Activated CD4-positive, alpha-beta memory T cell treated with anti-CD3 and anti-CD28 coated beads, Interleukin-2, amount 10 ng/mL, durations not matched to agents 7 days and 5 days (primary cell): ENCODE data around the gene TMEM51. TPM values are rescaled to one million over a fixed set of nuclear protein-coding genes. Genes with fewer than 3 reads are reported as not detected.

Experiments used
- CTCF ChIA-PET: fragments of 350-600 bp; sonication (Branson Sonifier 250); formaldehyde crosslinking; loops from one replicate; lab custom pipeline; 2021; ENCODE audit warnings: antibody characterized with exemption, inconsistent platforms; lab: Charles Lee
- POLR2A ChIA-PET: fragments of 350-600 bp; sonication (Branson Sonifier 250); formaldehyde crosslinking; loops from one replicate; lab custom pipeline; 2021; ENCODE audit warnings: antibody characterized with exemption; lab: Charles Lee
- DNase-seq: peaks from one replicate; pipeline ENCODE4 v3.0.0-alpha.2; 2020
- H3K27ac Mint-ChIP-seq: one replicate; pipeline ENCODE4 v1.8.0; 2021; ENCODE audit warnings: mild to moderate bottlenecking, mixed read lengths
- H3K27me3 Mint-ChIP-seq: one replicate; pipeline ENCODE4 v1.8.0; 2021; ENCODE audit warnings: mixed read lengths
- H3K36me3 Mint-ChIP-seq: one replicate; pipeline ENCODE4 v1.8.0; 2021; ENCODE audit warnings: low read depth, mixed read lengths
- H3K4me1 Mint-ChIP-seq: one replicate; pipeline ENCODE4 v1.8.0; 2021; ENCODE audit warnings: mixed read lengths
- H3K4me3 Mint-ChIP-seq: one replicate; pipeline ENCODE4 v1.8.0; 2021; ENCODE audit warnings: mild to moderate bottlenecking, mixed read lengths
- H3K9me3 Mint-ChIP-seq: one replicate; pipeline ENCODE4 v1.8.0; 2021; ENCODE audit warnings: mixed read lengths
- total RNA-seq, 2 experiments: library from RNA; stranded (reverse); gene quantifications; one replicate each; pipeline ENCODE4 v1.2.3, GENCODE V29; 2021

Gene TMEM51, protein sequence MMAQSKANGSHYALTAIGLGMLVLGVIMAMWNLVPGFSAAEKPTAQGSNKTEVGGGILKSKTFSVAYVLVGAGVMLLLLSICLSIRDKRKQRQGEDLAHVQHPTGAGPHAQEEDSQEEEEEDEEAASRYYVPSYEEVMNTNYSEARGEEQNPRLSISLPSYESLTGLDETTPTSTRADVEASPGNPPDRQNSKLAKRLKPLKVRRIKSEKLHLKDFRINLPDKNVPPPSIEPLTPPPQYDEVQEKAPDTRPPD
- total RNA-seq = not detected

DNA sequence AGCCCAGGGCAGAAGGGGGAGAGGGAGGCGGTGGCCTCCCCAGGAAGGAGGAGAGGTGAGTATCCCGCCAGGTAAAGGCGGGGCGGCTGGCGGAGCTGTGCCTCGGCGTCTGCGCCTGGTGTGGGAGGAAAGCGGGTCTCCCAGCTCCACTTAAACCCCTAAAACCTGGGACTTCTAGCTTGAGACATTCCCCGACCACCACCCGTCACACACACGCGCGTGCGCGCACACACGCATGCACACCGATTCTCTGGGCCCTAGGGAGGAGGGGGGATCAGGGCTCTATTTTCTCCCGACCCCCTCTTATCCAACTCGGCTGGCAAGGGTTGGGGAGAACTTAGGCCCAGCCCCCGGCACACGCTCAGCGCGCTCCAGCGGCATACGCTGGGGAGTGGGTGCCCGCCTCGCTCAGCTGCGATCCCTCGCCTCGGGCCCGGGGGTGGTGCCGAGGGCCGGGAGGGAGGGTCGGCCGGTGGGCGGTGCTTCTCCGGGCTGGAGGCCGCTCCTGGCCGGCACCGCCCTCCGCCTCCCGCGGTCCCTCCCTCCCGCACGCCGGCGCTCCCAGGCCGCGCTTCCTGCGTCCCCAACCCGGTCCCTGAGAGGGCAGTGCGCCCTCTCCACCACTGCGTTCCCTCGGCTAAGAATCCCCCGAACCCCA lies at the start of gene TMEM51:
TSS of gene TMEM51 (plus strand) at position 564 of the 658 bp plus-strand sequence. CDS start 61,341 bp downstream, outside the sequence.
- no peak for DNase-seq
- Mint-ChIP-seq H3K36me3 (peaks cover 3% of the 10 kb centered on the region), H3K4me1 (peaks cover 26% of the 10 kb centered on the region), H3K27me3 (peaks cover 60% of the 10 kb centered on the region), H3K9me3 (no peaks in the 10 kb centered on the region), H3K27ac (no peak within 1 kb of the TSS), H3K4me3 (peak within 1 kb of the TSS; percentile 32)
- CTCF ChIA-PET = interaction anchor here (1.0 to 1.5 kb wide), 4 partner anchors 12 to 122 kb away, joined by 3 to 11 read pairs (median 4); no protein-coding TSS in a partner anchor
- POLR2A ChIA-PET = interaction anchor here (0.6 kb wide), 1 partner anchor 120 kb away, joined by 3 read pairs; no protein-coding TSS in a partner anchor

DNA sequence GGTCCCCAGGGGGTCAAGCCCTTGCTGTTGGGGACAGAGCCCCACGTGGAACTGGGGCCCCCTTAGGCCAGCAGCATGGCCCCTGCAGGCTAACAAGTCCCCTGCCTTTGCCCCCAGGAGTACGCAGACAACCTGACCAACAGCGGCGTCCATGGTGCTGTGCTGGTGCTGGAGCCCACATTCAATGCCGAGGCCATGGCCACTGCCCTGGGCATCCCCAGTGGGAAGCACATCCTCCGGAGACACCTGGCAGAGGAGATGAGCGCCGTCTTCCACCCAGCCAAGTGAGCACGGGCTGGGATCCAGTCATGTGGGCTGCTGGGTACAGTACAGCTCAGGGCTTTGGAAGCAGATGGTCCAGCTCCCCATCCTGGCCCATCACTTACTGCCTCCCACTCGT lies 49.6 kb upstream of the TMEM51 start:
- Mint-ChIP-seq H3K27ac (no peak overlapping the region), H3K4me1 (peaks cover 11% of the 10 kb centered on the region), H3K4me3 (no peak overlapping the region), H3K9me3 (no peaks in the 10 kb centered on the region), H3K27me3 (peaks cover 22% of the 10 kb centered on the region), H3K36me3 (no peaks in the 10 kb centered on the region)
- no peak for DNase-seq
- ChIA-PET CTCF (no interaction called here), POLR2A (no interaction called here)

DNA sequence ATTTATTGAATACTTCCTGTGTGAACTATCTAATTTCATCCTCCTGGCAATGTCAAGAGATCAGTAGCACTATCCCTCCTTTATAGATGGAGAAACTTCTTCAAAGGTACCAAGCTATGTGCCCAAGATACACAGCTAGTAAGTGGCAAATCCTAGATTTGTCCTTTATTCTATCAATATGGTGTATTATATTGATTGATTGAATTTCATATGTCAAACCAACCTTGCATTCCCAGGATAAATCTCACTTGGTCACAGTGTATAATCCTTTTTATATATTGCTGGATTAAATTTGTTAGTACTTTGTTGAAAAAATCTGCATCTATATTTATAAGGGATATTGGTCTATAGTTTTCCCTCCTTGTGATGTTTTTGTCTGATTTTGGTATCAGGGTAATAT lies 48.8 kb upstream of the TMEM51 start:
- Mint-ChIP-seq H3K9me3 (no peaks in the 10 kb centered on the region), H3K4me1 (peaks cover 11% of the 10 kb centered on the region), H3K27ac (no peak overlapping the region), H3K4me3 (no peak overlapping the region), H3K36me3 (no peaks in the 10 kb centered on the region), H3K27me3 (peaks cover 22% of the 10 kb centered on the region)
- POLR2A ChIA-PET = no interaction called here
- no peak for DNase-seq
- CTCF ChIA-PET = interaction anchor here (1.2 kb wide), 1 partner anchor 24 kb away, joined by 3 read pairs; no protein-coding TSS in a partner anchor

DNA sequence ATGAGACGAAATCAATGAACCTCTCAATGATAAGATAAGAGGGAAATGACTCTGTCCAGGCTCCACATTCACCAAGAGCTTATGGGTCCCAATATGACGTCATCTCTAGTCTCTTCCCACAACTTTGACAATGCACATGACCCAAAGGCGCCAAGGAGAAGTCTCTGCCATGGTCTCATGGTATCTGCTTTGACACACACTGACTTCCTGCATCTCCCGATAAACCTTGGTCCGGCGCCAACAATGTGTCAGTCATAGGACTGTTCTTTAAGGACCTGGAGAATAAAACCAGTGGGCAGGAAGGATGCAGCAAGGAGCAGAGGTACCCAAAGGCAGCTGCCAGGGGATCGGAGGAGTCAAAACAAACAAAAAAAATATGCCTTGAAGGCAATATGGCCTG lies 46.9 kb upstream of the TMEM51 start:
- Mint-ChIP-seq H3K4me1 (peaks cover 5% of the 10 kb centered on the region), H3K36me3 (no peaks in the 10 kb centered on the region), H3K27ac (no peak overlapping the region), H3K9me3 (no peaks in the 10 kb centered on the region), H3K4me3 (no peak overlapping the region), H3K27me3 (peaks cover 13% of the 10 kb centered on the region)
- POLR2A ChIA-PET = no interaction called here
- no peak for DNase-seq
- CTCF ChIA-PET = interaction anchor here (1.6 kb wide), 1 partner anchor 22 kb away, joined by 4 read pairs; no protein-coding TSS in a partner anchor

DNA sequence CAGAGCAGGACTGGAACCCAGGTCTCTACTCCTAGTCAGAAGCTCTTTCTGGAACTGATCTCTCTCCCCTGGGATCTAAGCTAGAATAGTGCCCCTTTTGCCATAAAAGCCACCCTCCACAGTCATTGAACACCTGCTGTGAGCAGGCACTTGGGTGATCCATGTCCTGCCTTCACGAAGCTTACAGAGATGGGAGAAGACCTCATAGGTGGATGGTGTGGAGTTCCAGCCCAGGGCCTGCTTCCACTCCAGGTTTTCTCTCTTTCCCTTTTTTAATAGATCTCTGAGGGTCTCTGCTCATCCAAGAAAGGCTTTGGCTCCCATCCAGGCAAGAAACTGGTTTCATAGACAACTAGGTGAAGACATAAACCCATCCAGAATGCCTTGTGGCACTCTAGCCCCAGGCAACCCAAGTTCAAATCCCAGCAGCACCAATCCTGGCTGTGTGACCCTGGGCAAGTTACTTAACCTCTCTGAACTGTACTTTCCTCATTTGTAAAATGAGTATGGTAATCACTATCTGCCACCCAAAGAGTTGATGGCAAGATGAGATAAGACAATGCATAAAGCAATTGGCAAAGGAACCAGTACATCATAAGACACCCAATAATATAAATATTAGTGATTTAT lies 46.4 kb upstream of the TMEM51 start:
- H3K36me3 Mint-ChIP-seq = no peaks in the 10 kb centered on the region
- CTCF ChIA-PET = interaction anchor here (1.6 kb wide), 1 partner anchor 21 kb away, joined by 4 read pairs; no protein-coding TSS in a partner anchor
- POLR2A ChIA-PET = no interaction called here
- H3K4me1 Mint-ChIP-seq = peaks cover 11% of the 10 kb centered on the region
- no peak overlapping the region for H3K4me3 Mint-ChIP-seq
- DNase-seq = no peak
- no peaks in the 10 kb centered on the region for H3K9me3 Mint-ChIP-seq
- H3K27ac Mint-ChIP-seq = no peak overlapping the region
- peaks cover 10% of the 10 kb centered on the region for H3K27me3 Mint-ChIP-seq

DNA sequence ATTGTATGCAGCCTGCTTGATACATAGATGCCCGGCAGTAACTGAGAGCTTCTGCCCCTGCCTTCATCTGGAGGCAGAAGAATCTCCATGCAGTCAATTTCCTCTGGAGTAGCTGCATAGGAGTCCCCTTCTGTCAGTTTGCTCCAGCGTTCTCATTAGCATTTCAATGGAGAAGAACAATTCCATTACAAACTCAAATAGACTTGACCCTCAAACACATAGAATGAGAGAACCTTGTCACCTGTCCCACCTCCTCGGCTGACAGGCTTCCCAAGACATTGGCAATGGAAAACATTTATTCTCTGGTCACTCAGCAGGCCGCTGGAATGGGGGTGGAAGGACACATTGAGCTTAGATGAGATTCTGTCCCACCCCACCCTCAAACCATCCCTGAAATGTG lies 45.6 kb upstream of the TMEM51 start:
- Mint-ChIP-seq H3K4me1 (peaks cover 18% of the 10 kb centered on the region), H3K27ac (no peak overlapping the region), H3K36me3 (no peaks in the 10 kb centered on the region), H3K4me3 (no peak overlapping the region), H3K9me3 (no peaks in the 10 kb centered on the region), H3K27me3 (peaks cover 10% of the 10 kb centered on the region)
- no peak for DNase-seq
- ChIA-PET POLR2A (no interaction called here), CTCF (interaction anchor here (1.6 kb wide), 1 partner anchor 20 kb away, joined by 4 read pairs; no protein-coding TSS in a partner anchor)

DNA sequence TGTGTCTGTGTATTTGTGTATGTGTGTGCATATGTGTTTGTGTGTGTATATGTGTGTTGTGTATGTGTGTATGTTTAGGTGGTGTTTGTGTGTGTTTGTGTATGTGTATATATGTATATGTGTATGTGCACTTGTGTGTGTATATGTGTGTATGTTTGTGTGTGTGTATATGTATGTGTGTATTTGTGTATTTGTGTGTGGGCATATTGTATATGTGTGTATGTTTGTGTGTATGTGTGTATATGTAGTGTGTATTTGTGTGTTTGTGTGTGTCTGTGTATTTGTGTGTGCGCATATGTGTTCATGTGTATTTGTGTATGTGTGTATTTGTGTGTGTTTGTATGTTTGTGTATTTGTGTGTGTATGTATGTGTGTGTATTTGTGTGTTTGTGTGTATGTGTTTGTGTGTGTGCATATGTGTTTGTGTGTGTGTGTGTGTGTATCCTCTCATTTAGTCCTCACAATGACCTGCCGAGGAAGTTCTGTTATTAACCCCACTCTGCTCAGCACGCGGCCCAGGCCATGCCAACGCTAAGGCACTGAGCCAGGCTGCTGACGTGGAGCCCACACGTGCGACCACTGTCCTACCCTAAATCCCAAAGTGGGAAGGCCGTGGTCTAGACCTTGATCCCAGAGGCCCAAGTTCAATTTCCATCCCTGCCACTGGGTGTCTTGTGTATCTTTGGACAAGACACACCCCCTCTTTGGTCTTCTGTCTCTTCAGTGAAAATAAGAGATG lies 43.2 kb upstream of the TMEM51 start:
- no peak overlapping the region for H3K27ac Mint-ChIP-seq
- ChIA-PET POLR2A (no interaction called here), CTCF (no interaction called here)
- no peak overlapping the region for H3K4me3 Mint-ChIP-seq
- H3K9me3 Mint-ChIP-seq = no peaks in the 10 kb centered on the region
- H3K4me1 Mint-ChIP-seq = peaks cover 22% of the 10 kb centered on the region
- no peak for DNase-seq
- H3K27me3 Mint-ChIP-seq = peaks cover 3% of the 10 kb centered on the region
- H3K36me3 Mint-ChIP-seq = no peaks in the 10 kb centered on the region

DNA sequence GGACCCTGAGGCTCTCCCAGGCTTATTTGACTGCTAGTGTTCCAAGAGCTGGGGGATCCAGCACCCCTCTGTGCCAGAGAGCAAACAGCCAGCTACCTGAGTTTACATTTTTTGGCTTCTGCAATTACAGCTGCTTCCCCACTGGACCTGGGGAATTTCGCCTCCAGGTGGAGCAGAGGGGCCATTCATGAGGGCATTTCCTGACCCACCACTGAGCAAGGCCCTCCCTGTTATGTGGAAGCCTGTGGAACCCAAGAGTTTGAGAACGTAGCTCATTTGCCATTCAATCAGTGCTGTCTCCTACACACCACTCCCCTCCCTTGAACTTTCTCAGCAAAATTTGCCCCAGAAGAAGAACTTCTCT lies 42.7 kb upstream of the TMEM51 start:
- Mint-ChIP-seq H3K27ac (no peak overlapping the region), H3K4me1 (peaks cover 22% of the 10 kb centered on the region), H3K36me3 (no peaks in the 10 kb centered on the region), H3K4me3 (no peak overlapping the region), H3K27me3 (peaks cover 6% of the 10 kb centered on the region), H3K9me3 (no peaks in the 10 kb centered on the region)
- CTCF ChIA-PET = no interaction called here
- POLR2A ChIA-PET = no interaction called here
- no peak for DNase-seq

DNA sequence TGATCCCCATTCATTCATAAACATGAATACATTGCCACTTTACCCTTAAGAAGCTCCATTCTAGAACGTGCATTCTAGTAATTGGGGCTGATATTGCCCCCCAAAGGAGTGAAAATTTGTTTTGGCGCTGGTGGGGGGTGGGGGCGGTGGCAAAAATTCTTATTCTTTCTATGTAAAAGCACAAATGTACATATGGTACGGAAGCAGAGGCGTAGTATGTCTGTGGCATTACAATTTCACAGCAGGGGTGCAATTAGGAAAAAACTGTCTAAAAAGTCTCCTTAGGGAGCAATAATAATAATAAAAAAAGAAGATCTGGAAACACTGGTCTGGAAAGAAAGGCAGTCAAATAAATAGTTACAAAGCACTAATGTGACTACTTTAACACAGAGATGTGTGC lies 40.4 kb upstream of the TMEM51 start:
- no peak for DNase-seq
- Mint-ChIP-seq H3K27me3 (peaks cover 5% of the 10 kb centered on the region), H3K36me3 (no peaks in the 10 kb centered on the region), H3K4me1 (peaks cover 20% of the 10 kb centered on the region), H3K4me3 (no peak overlapping the region), H3K27ac (no peak overlapping the region), H3K9me3 (no peaks in the 10 kb centered on the region)
- POLR2A ChIA-PET = no interaction called here
- CTCF ChIA-PET = interaction anchor here (1.6 to 1.9 kb wide), 2 partner anchors 15 kb away, joined by 4 to 15 read pairs; no protein-coding TSS in a partner anchor

DNA sequence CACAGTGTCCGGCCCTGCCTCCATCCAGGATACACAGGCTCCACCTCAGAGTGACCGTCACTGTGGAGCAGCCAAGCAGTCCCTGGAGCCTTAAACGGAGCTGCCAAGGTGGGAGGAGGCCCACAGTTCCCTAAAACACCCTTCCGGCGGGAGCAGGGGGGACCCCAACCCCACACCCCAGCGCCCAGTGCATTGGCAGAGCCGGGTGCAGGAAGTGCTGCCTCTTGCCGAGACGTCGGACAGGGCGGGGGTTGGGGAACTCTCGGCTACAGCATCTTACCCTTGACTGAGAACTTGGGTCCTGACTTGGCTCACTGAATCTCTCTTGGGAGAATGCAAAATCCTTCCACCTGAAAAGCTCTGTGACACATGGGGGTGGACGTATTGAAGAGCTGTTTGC lies 38.7 kb upstream of the TMEM51 start:
- ChIA-PET CTCF (interaction anchor here (1.9 kb wide), 1 partner anchor 14 kb away, joined by 4 read pairs; no protein-coding TSS in a partner anchor), POLR2A (no interaction called here)
- Mint-ChIP-seq H3K27ac (no peak overlapping the region), H3K9me3 (no peaks in the 10 kb centered on the region), H3K4me3 (no peak overlapping the region), H3K36me3 (no peaks in the 10 kb centered on the region), H3K4me1 (peaks cover 18% of the 10 kb centered on the region), H3K27me3 (peaks cover 5% of the 10 kb centered on the region)
- DNase-seq = no peak

DNA sequence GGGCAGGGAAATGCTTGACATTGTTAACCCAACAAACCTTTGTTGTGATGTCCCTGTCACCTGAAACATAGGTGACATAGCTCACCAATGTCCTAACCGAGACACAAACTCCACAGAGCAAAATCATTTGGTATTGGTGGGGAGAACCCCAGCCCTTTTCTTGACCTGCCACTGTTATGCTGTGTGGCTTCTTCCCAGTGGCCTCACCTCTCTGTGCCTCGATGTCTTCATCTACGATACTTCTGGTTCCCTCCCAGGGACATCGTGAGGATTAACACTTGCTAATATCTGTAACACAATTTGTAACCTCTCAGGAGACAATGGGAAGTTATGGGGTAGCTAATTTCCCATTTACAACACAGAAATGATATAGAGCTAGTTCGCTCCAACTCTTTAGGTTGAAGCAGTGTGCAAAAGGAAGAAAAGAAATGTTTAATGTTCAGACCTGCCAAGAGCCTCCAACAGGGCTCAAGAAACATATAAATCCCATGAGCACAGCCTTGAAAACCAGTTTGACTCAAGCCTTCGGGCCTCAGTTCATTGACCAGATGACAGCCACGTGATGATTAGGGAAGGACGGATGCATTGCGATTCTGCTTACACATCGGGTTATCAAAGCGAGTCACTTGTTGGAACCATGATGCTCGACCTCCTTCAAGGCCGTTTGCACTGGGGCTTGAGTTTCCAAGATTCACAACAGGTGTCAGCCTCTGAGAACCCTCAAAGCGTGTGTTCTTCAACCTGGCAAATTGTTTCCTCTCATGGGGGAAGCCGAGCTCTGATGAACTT lies 37.8 kb upstream of the TMEM51 start:
- ChIA-PET CTCF (interaction anchor here (1.3 kb wide), 1 partner anchor 157 kb away, joined by 3 read pairs; no protein-coding TSS in a partner anchor), POLR2A (no interaction called here)
- Mint-ChIP-seq H3K9me3 (no peaks in the 10 kb centered on the region), H3K36me3 (no peaks in the 10 kb centered on the region), H3K4me3 (no peak overlapping the region), H3K27me3 (peaks cover 7% of the 10 kb centered on the region), H3K4me1 (peaks cover 18% of the 10 kb centered on the region), H3K27ac (no peak overlapping the region)
- no peak for DNase-seq

DNA sequence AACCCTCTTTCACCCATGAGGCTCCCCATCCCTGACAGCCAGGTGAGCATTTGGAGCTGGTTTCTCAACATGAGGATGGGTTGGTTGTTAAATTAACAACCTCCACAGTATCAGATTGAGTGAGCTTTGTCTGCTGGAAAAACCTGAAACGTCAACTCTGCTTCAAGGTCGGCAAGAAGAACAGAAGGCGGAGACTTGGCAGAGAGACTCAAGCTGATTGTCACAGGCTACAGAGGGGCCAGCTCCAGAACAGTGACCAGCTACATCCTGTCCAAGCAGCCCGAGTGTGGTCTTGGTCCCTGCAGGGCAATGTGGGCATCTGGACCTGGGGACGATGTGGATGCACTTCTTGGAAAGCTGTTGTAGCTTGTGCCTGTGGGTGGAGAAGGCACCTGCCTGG lies 36.6 kb upstream of the TMEM51 start:
- no peaks in the 10 kb centered on the region for H3K36me3 Mint-ChIP-seq
- H3K27ac Mint-ChIP-seq = no peak overlapping the region
- DNase-seq = no peak
- ChIA-PET POLR2A (no interaction called here), CTCF (interaction anchor here (0.5 to 1.3 kb wide), 3 partner anchors 11 to 453 kb away, joined by 3 to 4 read pairs (median 4); no protein-coding TSS in a partner anchor)
- no peaks in the 10 kb centered on the region for H3K9me3 Mint-ChIP-seq
- H3K27me3 Mint-ChIP-seq = peaks cover 10% of the 10 kb centered on the region
- peaks cover 13% of the 10 kb centered on the region for H3K4me1 Mint-ChIP-seq
- H3K4me3 Mint-ChIP-seq = no peak overlapping the region
